ENCODE results near the gene SRRT.

Gene SRRT

DNA sequence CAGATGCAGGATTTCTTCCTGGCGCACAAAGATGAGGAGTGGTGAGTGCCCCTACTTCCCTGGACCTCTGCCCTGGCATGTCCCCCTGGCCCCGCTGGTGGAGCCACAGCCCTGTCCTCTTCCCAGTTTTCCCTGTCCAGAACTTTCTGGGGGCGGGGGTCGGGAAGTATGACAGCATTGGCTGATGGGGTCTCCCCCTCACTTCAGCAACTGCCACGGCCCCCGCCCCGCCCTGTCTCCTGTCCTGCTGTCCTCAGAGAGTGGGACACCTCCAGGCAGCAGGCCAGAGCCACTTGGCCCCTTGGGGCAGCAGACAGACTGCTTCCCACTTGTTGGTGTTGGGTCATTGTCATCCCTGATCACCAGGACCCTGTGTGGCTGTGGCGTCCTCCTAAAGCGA is 7.3 kb downstream of the SRRT start:
- no peak for DNase-seq

DNA sequence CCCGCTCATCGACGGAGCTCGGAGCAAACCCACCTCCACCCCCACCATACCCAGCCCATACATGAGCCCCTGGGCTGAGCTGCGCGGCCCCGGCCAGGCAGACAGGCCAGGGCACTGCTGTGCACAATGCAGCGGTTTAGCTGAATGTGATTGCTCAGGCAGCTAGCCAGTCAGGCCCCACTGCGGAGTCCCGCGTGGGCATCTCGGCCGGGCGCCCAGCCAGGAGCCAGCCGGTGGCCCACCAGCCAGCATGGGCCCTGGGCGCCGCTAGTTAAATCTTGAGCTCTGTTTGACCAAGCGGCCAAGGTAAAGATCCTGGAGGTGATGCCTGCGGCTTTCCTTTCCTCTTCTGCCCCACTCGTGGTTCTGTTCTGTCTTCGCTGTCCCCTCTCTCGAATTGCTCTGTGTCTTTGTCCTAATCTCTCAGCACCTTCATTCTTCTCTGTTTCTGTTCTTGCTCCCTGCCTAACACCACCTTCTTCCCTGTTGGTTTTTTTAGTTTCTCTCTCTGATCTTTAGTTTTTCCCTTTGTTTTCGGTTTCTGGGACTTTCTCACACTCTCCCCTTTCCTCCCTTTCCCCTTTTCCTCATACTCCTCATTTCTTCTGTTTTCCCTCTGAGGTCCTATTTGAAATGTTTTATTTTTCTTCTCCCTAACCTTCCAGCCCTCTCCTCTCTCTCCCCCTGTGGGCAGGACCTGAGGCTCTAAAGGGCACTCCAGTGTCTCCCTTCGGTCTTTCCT is 8.1 kb downstream of the SRRT start:
- DNase-seq, result no peak

DNA sequence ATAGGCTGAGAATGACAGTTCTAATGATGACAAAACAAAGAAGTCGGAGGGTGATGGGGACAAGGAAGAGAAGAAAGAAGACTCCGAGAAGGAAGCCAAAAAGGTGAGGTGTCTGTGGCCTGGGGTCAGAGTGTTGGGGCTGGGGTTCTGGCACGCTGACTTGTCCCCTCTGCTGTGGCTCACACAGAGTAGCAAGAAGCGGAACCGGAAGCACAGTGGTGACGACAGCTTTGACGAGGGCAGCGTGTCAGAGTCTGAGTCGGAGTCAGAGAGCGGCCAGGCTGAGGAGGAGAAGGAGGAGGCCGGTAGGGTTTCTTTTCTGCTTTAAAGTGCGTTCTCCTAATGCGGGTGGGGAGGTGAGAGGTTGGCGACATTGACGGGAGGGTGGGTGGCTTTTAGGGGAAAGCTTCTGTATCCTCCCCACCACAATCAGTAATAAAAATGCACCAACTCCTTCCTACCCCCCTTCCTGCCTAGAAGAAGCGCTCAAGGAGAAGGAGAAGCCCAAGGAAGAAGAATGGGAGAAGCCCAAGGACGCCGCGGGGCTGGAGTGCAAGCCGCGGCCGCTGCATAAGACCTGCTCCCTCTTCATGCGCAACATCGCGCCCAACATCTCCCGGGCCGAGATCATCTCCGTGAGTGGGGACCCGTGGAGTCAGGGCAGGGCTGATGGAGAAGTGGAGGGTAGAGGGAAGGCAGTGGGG is 10.0 kb downstream of the SRRT start:
- DNase-seq, result no peak

DNA sequence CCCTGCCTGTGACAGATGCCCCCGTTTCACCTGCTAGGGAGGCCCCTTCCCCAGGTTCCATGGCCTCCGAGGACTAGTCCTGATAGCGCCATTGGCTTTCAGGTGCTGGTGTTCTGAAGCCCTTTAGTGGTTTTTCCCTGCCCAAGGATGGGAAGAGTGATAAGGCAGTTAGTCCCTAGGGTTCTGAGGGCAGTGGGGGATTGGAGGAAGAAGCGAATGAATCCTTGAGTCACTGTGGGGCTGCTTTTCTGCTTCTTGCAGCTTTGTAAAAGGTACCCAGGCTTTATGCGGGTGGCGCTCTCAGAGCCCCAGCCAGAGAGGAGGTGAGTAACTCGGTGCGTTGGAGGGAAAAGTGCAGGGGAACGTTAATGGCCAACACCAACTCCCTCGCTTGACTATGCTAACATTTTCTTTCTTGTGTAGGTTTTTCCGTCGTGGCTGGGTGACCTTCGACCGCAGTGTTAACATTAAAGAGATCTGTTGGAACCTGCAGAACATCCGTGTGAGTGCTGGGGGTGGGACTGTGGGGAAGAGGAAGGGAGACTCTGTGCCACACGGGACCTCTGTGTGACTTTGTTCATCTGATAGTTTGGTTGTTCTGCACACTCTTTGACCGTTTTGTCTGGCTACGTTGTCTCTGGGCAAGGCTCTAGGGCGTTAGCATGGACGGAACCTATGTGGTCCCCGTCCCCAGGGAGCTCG is 10.7 kb downstream of the SRRT start:
- DNase-seq, result no peak

DNA sequence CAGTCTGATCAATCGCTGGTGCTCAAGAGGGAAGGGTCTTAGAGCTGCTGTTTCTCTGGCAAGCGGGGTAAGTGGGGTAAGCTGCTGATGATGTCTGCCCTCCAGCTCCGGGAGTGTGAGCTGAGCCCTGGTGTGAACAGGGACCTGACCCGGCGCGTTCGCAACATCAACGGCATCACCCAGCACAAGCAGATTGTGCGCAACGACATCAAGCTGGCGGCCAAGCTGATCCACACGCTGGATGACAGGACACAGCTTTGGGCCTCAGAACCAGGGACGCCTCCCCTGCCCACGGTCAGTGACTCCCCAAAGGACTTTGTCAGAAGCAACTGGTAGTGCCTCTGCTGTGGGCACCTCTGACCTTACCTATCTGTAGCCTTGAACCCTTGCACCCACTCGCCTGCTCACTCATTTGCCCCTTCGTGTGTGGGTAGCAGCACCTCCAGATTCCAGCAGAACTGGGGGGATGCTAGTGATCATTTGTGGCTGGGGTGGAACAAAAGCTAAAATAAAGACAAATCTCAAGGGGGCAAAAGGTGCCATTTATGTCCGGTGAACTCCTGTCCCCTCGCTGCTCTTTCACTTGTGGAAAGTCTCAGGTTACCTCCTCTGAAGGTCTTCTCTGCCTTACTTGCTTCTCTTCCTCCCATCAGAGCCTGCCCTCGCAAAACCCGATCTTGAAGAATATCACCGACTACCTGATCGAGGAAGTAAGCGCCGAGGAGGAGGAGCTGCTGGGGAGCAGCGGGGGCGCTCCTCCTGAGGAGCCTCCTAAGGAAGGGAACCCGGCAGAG is 11.4 kb downstream of the SRRT start:
- DNase-seq, result no peak

DNA sequence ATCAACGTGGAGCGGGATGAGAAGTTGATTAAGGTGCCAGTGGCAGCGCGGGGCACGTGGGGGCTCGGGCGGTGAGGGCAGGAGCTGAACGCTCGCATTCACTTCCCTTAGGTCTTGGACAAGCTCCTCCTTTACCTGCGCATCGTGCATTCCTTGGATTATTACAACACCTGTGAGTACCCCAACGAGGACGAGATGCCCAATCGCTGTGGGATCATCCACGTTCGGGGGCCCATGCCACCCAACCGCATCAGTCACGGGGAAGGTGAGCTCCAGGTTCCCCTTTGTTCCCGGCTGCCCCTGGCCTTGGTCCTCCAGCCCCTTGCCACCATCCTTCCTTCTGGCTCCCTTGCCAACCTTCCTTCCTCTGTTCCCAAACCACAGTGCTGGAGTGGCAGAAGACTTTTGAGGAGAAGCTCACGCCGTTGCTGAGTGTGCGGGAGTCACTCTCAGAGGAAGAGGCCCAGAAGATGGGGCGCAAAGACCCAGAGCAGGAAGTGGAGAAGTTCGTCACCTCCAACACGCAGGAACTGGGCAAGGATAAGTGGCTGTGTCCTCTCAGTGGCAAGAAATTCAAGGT is 12.1 kb downstream of the SRRT start:
- DNase-seq, result no peak

DNA sequence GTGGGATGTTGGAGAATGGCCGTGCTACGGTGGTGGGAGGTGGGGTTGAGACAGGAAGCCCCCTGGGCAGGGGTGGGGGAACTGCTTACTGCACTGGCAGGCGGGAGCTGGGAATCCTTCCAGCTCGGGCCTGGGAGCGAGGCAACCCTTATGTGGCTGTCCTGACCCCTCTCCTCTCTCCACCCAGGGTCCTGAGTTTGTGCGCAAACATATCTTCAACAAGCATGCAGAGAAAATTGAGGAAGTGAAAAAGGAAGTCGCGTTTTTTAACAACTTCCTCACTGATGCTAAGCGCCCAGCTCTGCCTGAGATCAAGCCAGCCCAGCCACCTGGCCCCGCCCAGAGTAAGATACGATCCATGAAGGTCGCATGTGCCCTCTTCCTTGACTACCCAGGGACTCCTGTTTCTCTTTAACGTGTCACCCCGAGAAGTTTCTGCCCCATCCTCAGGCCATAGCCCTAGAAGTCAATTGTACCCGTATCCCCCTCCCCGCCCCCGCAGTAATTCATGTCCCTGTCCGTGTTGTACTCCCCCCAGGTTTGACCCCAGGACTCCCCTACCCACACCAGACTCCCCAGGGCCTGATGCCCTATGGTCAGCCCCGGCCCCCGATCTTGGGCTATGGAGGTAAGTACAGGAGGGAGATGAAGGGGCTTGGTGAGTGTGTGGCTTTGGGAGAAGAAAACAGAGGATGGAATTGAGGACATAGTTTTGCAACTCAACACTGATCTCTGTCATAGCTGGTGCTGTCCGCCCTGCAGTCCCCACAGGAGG is 12.8 kb downstream of the SRRT start:
- peak; percentile 69 for DNase-seq

DNA sequence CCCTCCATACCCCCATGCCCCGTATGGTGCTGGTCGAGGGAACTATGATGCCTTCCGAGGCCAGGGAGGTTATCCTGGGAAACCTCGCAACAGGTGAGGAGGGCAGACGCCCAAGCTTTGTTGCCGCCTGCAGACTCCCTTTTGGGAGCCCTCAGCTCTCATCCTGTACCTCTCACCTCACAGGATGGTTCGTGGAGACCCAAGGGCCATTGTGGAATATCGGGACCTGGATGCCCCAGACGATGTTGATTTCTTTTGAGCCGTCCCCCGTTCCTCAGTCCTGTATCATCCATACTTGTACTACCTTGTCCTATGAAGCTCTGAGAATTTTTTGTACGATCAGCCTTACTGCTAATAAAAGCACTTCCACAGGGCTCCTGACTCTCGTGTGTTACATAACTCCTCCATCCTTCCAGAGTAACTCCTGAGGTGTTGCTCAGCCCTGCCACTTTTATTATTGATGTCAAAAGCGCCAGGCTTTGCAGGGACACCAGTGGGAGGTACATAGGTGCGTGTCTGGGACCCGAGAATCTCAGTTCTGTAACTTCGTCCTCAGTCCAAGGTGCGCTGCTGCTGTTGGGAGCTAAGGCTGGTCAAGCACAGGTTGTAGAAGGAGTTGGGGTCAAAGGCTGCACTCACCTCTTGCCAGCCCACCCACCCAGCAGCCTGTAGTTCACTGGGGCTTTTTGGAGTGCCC is 13.5 kb downstream of the SRRT start:
- DNase-seq, result no peak

DNA sequence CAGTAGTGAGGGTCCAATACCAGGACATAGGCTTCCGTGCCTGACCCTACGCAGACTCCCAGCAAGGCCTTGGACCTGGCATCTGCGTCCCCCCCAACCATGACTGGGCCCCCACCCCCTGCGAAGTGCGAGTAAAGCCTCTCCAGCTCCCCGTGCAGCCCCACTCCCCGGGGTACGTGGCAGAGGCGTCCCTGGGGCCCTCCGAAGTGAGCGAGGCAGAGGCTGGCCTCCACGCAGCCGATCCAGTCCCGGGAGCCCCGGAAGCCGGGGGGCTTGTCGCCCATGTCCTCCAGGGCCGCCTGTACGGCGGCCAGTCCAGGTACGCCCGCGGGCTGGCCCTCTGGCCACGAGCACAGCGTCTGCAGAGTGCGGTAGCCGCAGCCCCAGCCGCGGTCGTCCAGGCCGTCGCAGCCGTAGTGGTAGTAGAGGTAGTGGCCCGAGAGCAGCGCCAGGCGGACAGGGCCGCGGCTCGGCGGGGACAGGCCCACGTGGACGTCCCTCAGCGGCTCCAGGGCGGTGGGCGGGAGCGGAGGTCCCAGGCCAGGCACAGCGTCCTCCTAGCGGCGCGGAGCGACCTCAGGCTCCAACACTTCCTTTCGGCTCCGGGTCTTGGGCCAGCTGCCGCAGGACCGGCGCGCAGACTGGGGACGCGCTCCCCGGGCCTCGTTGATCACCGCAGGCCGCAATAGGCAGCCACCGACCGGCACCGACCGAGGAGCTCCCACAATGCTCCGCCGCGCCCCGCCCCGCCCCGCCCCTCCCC is 14.3 kb downstream of the SRRT start, which contains the start of gene UFSP1:
Gene UFSP1, minus strand, starts transcription at position 728 of the 763 bp plus-strand sequence. Its CDS starts 444 bp downstream, at position 284.
- DNase-seq, result peak; percentile 25

DNA sequence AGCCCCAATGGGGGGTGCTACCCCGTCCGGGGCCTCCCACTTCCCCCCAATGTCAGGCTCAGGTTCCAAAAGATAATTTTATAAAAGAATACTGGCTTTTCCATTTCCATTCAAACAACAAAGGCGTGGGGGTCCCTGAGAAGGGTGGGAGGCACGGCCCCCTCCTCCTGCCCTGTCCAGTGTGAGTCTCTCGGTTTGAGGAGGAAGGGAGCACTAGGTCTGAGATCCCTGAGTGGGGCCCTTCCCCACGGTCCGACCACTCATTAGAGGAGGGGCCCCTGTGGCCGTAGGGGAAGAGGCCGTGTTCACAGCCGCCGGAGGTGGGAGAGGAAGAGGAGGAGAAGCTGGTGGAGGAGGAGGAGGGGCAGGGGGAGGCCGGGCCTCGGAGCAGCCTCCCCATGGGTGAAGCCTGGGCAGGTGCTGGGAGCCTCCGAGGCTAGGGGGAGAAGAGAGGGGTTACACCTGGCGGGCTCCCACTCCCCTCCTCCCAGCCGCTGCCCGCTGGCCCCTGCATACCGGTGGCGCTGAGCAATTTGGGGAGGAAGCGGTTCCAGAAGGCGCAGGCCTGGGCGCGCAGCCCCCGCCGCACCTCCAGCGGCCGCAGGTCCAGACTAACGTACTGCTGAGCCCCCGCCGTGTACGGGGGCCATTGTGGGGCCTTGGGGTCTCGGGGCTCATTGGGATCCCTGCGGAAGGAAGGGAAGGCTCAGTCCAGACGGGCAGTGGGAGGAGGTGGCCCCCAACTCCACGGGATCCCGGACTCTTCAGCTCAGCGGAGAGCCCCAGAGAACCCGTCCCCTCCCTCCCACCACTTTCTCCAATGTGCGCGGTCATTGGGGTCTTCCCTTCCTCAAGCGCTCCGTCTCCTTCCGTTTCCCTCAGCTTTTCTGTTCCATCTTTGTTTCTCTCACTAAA is 16.0 kb downstream of the SRRT start:
- no peak for DNase-seq

DNA sequence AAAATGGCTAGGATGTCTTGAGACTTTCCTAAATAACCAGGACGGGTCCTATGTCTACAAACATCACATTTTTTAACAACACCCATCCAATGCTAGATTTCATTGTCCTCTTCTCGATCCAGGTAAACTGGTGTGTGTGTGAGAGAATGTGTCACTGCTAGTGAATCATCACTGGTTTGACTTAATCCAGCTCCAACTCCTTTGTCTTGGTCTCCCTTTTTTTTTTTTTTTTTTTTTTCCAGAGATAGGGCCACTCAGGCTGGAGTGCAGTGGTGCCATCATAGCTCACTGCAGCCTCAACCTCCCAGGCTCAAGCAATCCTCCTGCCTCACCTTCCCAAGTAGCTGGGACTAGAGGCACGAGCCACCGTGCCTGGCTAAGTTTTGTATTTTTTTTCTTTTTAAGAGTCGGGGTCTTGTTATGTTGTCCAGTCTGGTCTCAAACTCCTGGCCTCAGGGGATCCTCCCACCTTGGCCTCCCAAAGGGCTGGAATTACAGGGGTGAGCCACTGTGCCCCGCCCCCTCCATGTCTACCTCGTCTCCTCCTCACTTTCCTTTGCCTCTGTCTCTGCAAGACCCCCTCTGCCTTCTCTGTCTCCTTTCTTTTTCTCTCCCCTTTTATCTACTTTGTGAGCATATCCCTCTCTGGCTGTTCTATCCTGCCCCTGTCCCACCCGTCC is 16.8 kb downstream of the SRRT start:
- DNase-seq, result no peak

DNA sequence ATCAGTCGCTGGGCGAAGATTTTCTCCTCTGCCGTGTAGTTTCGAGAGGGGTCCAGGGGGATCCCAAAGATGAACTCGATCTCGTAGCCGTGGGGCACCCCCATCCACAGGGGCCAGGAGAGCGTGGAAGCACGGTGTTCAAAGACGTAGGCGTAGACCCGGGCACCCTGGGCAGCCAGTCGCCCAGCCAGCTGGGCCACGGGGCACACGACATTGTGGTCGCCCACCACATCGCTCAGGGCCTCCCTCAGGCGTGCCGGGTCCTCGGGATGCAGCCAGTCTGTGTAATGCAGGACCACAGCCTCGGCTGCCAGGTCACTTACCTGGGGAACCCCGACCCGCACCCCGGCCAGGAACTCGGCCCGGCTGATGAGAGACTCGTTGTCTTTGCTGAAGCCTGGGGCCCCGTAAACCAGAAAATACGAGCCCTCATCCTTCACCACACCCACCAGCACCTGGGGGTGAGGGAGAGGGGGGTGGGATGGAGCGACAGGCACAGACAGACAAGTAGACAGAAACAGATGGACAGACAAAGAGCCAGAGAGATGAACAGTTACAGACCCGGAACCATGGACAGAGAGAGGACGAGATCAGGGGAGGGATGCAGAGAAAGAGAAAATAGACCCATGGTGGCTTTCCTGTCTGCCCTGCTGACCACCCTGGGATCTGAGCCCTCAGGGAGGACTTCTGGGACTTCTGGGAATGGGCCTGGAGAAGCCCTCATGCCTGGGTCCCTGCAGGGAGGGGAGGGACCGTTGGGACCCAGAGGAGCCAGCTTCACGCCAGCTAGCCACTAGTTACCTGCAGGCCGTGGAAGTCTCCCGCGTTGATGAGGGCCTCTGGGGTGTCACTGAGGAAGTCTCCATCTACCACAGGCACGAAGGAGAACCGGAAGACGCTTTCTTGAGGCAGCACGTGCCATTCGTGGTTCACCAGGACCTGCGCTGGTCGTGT is 17.7 kb downstream of the SRRT start:
- no peak for DNase-seq

DNA sequence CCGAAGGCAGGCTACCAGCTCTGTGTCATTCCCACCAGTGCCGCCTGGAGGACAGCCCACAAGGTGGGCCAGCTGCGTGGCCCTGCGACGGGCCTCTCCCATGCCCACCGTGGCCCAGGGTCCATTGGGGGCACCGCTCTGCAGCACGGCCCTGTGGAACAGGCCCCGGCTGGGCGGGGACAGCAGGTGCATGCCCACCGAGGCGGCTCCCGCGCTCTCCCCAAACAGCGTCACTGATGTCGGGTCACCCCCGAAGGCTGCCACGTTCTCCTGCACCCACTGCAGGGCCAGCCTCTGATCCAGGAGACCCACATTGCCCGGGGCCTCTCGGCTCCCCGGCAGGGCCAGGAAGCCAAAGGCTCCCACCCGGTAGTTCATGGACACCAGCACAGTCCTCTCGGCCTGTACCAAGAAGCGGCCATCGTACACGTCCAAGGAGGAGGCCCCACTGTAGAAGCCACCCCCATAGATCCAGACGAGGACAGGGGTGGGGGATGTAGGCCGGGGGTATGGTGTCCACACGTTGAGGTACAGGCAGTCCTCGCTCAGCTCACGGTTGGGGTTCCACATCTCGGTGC is 18.5 kb downstream of the SRRT start:
- no peak for DNase-seq

DNA sequence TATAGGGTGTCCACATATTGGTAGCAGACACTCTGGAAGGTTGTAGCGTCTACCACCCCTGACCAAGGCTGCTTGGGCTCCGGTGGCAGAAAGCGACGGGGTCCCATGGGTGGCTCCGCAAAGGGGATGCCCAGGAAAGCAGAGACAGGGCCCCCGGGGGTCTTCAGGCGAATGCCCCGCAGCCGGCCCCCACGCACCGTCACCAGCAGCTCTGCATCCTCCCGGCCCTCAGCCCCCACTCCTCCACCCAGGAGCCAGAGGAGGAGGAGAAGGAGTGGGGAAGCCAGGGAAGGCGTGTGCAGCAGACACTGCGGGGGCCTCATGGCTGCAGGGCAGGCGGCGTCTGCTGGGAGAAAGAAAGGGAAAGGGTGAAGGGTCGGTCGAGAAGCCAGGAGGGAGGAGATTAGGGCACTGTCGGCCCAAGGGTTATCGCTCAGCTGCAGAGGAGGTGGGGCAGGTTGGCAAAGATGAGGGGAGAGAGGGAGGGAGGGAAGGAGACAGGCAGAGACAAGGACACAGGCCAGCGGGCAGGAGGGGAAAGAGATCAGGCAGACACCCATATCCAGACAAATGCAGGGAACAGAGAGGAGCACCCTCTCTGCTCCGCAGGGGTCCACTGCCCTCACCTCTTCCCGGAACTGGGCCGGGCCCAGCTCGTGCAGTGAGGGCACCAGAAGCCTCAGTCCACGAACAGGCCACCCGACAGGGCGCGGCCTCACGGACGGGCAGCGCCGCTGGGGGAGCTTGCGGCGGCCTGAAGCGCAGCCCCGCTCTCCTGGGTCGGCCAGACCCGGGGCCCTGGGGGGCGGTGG is 19.2 kb downstream of the SRRT start:
- DNase-seq, result no peak

DNA sequence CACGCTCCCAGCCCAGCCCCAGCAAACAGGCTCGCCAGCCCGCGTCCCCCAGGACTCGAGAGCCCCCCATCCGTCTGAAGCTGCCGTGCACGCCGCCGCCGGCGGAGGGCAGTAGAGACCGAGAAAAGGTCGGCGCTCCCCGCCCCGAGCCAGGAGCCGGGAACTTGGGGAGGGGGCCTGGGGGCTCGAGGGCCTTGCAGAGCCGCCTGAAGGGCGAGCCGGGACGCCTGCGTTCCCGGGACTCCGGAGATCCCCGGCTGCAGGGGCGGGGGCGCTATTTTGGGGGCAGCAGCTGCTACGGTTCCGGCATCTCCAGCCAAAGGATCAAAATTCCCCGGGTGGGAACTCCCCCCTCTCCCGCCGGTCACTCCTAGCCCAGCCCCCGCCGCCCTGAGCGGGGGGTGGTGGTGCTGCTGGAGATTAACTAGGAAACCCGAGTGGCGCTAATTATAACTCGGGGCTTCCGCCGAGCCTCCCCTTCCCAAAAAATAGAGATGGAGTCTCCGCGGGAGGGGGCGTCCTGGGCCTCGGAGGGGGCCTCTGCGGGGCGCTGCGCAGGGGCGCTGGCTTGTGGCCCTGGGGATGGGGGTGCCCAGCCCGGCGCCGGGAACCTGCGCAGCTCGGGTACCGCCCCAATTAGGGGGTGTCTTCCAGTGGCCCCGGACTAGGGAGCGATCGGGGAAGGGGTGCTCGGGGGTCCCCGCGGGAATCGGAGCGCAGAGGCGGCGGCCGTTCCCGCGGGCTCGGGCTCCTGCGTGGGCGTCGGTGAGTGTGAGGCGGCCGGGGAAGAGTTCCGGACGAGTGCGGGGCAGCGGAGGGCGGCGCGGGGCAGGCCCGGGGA is 20.2 kb downstream of the SRRT start:
- DNase-seq, result peak; percentile 68

DNA sequence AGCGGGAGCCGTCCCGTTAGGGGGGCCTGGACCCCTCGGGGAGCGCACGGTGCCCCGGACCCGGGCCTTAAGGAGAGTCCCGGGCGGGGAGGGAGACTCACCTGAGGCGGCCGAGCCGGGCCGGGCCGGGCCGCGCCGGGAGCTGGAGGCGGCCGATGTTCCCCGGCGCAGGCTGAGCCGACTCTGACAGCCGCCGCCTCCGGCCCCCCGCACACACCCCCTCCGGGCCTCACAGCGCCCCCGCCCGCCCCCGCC is 20.7 kb downstream of the SRRT start, which contains the start of gene ACHE:
Gene ACHE, minus strand, starts transcription at position 188 of the 255 bp plus-strand sequence. CDS start 1,656 bp downstream, outside the sequence.
- no peak for DNase-seq
